HUES48 (cell line): ENCODE measurements around the gene HSP90B1.

Experiments
- H3K27ac ChIP-seq: one replicate; pipeline ENCODE4 v1.7.0; 2013; ENCODE audit warnings: low read depth, low read length, inconsistent platforms
- H3K27me3 ChIP-seq: 2 replicates; pipeline ENCODE4 v1.6.1; 2013; ENCODE audit warnings: mild to moderate bottlenecking, low read length; ENCODE audit not compliant: control insufficient read depth, insufficient read depth
- H3K36me3 ChIP-seq: 2 replicates; pipeline ENCODE4 v1.6.1; 2013; ENCODE audit warnings: low read length; ENCODE audit not compliant: control insufficient read depth, insufficient read depth
- H3K4me1 ChIP-seq: 2 replicates; pipeline ENCODE4 v1.6.1; 2013; ENCODE audit warnings: mild to moderate bottlenecking, low read length; ENCODE audit not compliant: control insufficient read depth, insufficient read depth
- H3K4me3 ChIP-seq: 2 replicates; pipeline ENCODE4 v1.5.1; 2013; ENCODE audit warnings: mild to moderate bottlenecking, low read depth, low read length
- H3K9ac ChIP-seq: 2 replicates; pipeline ENCODE4 v1.6.1; 2013; ENCODE audit warnings: mild to moderate bottlenecking, low read depth, low read length, moderate library complexity
- H3K9me3 ChIP-seq: 2 replicates; pipeline ENCODE4 v1.6.1; 2013; ENCODE audit warnings: low read length; ENCODE audit not compliant: control insufficient read depth, insufficient read depth

The HSP90B1 gene

DNA sequence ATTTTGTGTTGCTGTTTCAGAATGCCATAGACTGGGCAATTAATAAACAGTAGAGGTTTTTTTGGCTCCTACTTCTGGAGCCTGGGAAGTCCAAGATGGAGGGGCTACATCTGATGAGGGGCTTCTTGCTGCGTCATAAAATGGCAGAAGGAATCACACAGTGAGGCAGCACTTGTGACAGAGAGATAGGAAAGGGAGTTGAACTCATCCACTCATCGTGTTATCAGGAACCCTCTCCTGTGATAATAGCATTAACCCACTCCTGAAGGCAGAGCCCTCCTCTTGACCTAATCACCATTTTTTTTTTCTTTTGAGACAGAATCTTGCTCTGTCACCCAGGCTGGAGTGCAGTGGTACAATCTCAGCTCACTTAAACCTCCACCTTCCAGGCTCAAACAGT is 45.2 kb downstream of the HSP90B1 start:
- peaks cover 56% of the 10 kb centered on the region for H3K36me3 ChIP-seq
- H3K27ac ChIP-seq = no peak overlapping the region
- peaks cover 7% of the 10 kb centered on the region; the same call in 1 of the 2 replicates for H3K4me1 ChIP-seq
- H3K4me3 ChIP-seq = no peak overlapping the region
- H3K27me3 ChIP-seq = no peaks in the 10 kb centered on the region
- no peak overlapping the region for H3K9ac ChIP-seq
- H3K9me3 ChIP-seq = no peaks in the 10 kb centered on the region

DNA sequence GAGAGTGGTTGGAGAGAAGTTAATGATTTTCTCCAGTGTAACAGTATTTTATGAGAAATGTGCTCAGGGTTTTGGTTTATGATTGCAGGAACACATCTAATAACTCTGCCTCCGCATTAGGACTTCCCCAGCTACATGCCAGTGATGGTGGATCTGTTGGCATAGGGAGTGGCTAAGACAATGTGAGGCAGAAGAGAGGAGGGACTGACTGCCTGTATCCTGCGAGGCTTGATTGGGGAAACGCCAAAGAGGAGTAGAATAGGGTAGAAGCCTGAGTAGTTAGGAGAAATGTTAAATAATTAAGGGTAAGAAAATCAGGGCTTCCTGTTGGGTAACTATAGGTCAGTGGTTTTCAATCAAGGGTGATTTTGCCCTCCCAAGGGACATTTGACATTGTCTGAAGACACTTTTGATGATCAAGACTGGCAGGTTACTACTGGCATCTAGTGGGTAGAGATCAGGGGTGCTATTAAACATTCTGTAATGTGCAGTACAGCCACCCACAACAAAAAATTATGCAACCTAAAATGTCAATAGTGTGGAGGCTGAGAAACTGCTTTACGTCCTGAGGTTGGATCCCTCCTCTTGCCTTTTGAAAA is 48.3 kb downstream of the HSP90B1 start:
- peaks cover 74% of the 10 kb centered on the region for H3K36me3 ChIP-seq
- H3K4me1 ChIP-seq = peaks cover 4% of the 10 kb centered on the region; the same call in 1 of the 2 replicates
- H3K4me3 ChIP-seq = no peak overlapping the region
- no peak overlapping the region for H3K27ac ChIP-seq
- no peaks in the 10 kb centered on the region for H3K9me3 ChIP-seq
- H3K27me3 ChIP-seq = no peaks in the 10 kb centered on the region
- no peak overlapping the region for H3K9ac ChIP-seq

DNA sequence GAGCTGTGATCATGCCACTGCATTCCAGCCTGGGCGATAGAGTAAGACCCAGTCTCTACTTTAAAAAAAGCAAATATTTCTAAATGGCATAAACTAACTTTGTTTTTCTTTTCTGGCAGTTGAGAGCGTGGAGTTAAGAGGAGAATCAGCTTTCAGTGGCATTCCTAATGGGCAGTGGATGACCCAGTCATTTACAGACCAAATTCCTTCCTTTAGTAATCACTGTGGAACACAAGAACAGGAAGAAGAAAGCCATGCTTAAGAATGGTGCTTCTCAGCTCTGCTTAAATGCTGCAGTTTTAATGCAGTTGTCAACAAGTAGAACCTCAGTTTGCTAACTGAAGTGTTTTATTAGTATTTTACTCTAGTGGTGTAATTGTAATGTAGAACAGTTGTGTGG is 56.6 kb downstream of the HSP90B1 start:
- Histone ChIP-seq H3K4me1 (no peaks in the 10 kb centered on the region), H3K9ac (no peak overlapping the region), H3K27ac (no peak overlapping the region), H3K36me3 (peaks cover 72% of the 10 kb centered on the region), H3K9me3 (no peaks in the 10 kb centered on the region), H3K27me3 (no peaks in the 10 kb centered on the region), H3K4me3 (no peak overlapping the region)

DNA sequence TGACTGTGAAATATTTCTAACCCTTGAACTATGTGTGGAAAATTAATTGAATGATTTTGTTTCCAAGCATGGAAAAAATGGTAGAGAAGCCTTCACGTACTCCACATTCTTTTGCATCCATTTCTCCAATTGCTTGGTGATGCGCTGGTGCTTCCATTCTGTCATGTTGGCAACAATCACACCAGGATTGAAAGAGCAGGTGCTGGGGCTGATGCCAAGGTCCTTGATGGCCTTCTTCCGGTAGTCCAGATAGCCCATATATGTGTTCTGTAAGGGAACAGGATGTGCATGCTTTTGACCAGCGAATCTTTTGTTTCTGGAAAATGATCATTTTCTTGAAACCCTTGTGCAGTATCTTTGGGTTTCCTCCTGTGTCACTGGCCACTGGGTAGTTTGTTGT is 64.0 kb downstream of the HSP90B1 start:
- H3K9ac ChIP-seq = no peak overlapping the region
- H3K27ac ChIP-seq = no peak overlapping the region
- peaks cover 11% of the 10 kb centered on the region for H3K36me3 ChIP-seq
- no peaks in the 10 kb centered on the region for H3K4me1 ChIP-seq
- H3K9me3 ChIP-seq = no peaks in the 10 kb centered on the region
- no peaks in the 10 kb centered on the region for H3K27me3 ChIP-seq
- no peak overlapping the region for H3K4me3 ChIP-seq

DNA sequence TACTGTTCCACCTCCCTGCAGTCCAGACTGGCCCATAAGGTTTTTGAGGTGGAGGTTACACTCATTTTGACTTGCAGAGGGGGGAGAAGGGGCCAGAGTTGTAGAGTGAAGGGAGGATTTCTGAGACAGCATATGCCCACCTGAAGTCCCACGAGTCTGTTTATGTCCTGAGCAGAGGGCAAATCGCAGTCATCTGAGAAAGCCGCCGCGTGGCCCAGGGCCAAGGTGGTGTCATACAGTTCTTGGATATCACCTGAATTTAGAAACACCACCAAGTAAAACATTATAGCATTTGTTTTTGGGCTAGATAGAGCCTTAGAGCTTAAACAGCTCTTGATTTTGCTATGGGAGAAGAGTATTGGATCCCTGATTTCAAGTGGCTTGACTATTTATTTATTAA is 66.4 kb downstream of the HSP90B1 start:
- no peak overlapping the region for H3K27ac ChIP-seq

DNA sequence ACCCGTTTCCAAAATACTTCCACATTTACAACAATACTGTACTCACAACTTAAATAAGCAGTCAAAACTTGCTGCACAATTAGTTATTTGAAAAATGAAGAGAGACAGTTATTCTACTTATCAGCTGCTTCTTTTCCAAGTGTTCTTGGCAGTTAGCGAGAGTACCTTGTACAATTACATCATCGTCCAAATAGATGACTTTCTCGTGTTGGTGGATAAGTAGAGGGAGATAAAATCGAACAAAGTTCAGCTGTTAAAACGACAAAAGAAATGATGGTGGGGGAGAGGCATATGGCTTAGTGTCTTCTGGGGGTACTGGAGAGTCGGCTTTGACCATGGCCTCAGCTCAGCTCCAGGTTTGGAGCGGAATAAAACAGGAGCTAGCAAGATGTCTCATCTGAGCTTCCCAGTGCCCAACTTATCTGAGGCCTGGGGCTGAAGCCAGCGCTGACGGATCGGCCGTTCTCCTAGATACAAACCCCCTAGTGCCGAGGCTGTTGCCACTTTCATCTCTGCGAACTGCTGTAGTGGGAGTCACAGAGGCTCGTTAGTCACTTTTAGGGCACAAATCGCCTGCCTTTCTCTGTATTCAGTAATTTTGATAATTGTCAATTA is 67.2 kb downstream of the HSP90B1 start:
- no peak overlapping the region for H3K9ac ChIP-seq
- no peaks in the 10 kb centered on the region for H3K27me3 ChIP-seq
- no peaks in the 10 kb centered on the region for H3K4me1 ChIP-seq
- no peak overlapping the region for H3K4me3 ChIP-seq
- H3K27ac ChIP-seq = no peak overlapping the region
- no peaks in the 10 kb centered on the region for H3K36me3 ChIP-seq
- no peaks in the 10 kb centered on the region for H3K9me3 ChIP-seq

More for the DNA sequence above, 66.4 kb downstream of the HSP90B1 start:
- Histone ChIP-seq H3K27me3 (no peaks in the 10 kb centered on the region), H3K9ac (no peak overlapping the region), H3K4me3 (no peak overlapping the region), H3K9me3 (no peaks in the 10 kb centered on the region), H3K4me1 (no peaks in the 10 kb centered on the region), H3K36me3 (no peaks in the 10 kb centered on the region)
